Activated CD8-positive, alpha-beta memory T cell treated with anti-CD3 and anti-CD28 coated beads, Interleukin-2, amount 50 U/mL, for 24 hours (primary cell): Measurements from ENCODE around the gene MAN1C1.
"Not testable (repeated sequence)": the region's sequence is repeated elsewhere in the genome, so short reads cannot be mapped to it uniquely, and the experiment has no call there.

Experiments
- DNase-seq: peaks from one replicate; pipeline ENCODE4 v3.0.0-alpha.2; 2020; ENCODE audit errors: extremely low read depth

Gene MAN1C1

DNA sequence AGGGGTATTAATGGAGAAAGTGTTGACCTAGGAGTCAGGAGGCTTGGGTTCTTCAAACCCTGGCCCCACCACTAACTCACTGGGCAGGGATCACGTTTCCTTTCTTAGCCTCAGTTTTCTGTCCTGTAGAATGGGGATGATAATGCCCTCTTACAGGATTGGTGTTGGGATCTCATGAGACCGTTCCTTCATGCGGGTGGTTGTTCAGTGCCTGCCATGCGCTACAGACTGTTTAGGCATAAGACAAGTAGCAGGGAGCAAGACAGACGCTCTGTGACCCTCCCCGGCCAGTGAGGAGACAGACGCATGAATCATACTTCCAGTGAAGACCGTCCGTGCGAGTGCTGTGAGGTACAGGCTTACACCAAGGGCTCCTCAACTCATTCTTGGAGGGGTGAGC, 81.7 kb downstream of the MAN1C1 start:
- DNase-seq = no peak

- DNase-seq = not testable (repeated sequence)
These were observed 82.5 kb downstream of the MAN1C1 start for GRCh38 chr1:25699059-25699458.

DNA sequence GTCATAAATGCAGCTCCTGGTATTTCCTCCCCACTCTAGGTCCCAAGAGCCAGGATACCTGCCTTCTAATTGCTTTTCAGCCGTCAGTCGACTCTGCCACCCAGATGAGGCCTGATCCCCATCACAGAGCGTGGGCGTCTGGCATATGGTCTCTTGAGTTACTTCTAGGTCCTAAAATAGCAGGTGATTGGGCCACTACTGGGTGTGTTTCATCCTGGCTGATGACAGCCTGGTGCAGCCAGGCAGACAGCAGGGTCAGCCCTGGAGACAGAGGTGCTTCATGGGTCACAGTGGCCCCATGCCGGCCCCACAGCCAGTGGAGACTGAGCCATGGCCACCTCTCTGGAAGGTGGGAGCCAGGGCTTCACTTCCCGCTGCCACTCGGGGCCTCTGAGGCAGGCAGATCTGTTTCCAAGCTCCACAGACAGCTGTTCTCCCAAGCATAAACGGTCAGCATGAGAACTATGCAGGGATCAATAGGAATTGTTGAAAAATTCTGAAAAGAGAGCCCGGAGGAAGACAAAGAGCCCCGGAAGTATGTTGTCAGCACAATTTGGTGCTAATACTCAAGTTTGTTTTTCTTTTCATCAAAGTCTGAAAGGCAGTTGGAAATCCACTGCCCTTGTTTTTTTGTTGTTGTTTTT, 83.0 kb downstream of the MAN1C1 start:
- no peak for DNase-seq

- DNase-seq = no peak
These were observed 83.5 kb downstream of the MAN1C1 start for GRCh38 chr1:25700144-25700523.

DNA sequence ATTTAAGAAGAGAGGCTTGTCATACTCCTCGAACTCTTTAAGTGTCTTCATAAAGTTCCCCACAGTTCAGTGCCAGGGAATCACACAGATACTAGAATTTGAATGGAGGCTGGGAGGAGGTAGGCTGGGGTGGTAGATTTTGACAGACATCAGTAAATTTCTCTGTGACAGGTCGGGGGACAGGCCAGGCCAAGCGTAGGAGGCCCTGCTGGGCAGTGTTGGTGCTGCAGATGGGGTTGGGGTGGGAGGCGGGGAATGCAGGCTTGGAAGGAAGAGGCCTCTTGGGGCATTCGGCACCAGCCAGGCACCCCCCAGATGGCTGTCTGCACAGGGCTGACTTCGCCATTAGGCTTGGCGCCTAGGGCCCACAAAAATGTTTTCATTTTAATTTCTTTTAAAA, 84.0 kb downstream of the MAN1C1 start:
- no peak for DNase-seq

GRCh38 chr1:25701030-25701785, 84.6 kb downstream of the MAN1C1 start:
- DNase-seq = no peak

- DNase-seq = no peak
These were observed 85.6 kb downstream of the MAN1C1 start for GRCh38 chr1:25702101-25702775.

GRCh38 chr1:25703041-25703440, 86.5 kb downstream of the MAN1C1 start:
- no peak for DNase-seq

DNA sequence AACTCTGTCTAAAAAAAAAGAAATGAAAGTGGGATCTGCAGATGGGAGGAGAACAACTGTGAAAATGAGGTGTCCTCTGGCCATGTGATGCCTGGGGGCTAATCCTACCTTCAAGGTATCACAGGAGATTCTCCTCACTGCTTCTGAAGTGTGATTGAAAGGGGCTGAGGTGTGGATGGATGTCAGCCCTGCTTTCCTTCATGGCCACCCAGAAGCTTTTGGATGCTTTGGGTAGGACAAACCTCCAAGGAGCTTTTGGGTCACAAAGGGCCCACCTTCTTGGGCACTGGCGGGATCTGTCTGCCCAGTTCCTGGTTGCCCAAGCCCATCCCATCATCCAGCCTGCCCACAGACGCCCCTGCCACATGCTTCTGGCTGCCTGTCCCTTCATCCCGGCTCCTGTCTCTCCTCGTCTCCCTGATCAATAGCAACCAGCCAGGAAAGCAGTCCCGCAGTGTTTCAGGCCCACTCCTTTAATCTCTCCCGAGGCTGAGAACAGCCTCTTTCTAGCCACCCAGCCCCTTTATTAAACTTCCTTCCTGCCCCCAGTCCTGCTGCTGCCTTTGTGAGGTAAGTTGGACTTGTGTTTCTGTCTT, 87.2 kb downstream of the MAN1C1 start:
- DNase-seq = no peak

DNA sequence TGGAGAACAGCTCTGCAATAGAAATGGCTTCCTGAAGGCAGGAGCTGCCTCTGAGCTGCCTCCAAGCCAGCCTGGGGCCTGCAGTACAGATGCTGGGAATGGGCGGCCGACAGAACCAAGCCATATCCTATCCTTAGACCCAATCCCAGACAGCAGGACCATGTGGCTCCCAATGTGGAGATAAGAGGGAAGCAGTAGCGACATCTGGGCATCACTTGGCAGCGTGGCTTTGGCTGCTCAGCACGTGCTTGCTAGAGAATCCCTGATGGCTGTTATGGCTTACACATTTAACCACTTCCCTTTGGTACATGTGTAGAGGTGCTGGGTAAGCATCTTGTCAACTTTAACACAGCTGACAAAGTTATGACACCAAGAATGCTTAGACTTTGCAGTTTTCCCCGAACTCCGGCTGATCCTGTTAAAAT, 87.7 kb downstream of the MAN1C1 start:
- no peak for DNase-seq

- no peak for DNase-seq
These were observed 89.1 kb downstream of the MAN1C1 start for GRCh38 chr1:25705699-25706098.

DNA sequence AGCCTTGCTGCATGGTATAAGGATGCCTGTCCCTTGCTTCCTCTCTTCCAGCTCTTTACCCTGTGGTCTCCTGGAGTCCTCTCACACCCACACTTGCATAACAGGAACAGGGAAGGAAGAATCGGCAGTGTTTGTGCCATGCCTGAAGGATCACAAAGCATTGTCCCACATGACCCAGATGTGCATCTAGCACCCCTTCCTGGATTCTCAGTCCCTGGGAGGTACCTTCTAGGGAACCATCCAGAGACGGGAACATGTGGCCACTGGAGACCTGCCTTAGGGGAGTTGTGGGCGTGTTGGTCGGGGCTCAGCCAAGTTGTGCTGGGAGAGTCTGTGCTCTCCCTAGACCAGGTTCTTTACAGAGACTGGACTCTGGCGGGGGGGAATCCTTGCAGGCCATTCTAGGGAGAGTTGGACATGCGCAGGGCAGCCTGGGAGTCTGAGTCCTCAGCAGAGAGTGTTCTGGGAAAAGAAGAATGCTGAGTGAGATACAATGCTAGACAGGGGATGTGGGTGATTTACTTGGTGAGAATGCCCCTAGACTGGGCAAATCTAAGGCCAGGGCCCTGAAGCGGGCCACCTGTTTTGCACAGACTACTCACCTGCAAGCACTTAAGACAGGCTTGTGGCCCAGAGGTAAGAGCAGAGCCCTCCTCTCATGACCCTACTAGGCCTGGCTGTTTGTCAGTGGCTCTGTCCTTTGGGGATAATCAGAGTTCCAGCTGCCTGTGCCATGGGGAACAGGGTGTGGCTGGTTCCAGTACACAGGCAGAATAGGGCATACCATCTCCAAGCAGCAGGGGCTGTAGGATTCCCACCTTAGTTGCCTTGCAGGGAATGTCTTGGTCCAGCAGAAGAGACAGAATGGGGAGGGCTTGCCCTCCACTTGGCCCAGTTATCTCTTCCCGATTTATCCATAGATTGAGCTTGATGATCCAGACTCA, 89.8 kb downstream of the MAN1C1 start:
- DNase-seq = no peak

DNA sequence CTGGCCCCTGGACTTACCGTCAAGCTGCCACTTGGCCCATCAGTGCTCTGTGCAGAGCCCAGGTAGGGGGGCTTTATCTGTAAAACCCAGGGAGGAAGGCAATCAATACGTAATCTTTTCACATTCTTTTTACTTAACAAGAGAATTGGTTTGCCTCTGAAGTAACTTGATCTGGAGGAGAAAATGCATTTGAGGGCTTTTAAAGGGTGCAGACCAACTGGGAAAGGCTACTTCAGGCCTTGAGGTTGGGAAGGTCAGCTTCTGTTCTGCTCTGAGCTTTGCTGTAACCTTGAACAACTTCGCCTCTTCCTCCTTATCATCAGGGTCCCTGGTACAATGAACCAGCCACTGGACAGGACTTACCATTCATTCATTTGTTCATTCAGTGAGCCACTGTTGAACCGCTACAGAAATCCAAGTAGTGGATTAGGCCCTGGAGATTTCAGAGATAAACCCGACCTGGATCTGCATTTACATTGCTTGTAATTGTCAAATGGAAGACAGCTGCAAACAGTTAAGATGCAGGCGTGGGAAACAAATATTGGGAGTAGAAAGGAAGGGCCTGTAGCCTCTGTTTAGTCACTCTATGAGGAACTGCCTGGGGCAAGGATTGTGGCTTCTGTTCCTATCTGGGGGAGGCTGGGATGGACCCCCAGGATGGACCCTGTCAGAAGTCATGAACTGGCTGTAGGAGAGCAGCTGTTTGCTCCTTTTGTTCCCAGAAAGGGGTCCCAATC, 90.9 kb downstream of the MAN1C1 start:
- DNase-seq = no peak

DNA sequence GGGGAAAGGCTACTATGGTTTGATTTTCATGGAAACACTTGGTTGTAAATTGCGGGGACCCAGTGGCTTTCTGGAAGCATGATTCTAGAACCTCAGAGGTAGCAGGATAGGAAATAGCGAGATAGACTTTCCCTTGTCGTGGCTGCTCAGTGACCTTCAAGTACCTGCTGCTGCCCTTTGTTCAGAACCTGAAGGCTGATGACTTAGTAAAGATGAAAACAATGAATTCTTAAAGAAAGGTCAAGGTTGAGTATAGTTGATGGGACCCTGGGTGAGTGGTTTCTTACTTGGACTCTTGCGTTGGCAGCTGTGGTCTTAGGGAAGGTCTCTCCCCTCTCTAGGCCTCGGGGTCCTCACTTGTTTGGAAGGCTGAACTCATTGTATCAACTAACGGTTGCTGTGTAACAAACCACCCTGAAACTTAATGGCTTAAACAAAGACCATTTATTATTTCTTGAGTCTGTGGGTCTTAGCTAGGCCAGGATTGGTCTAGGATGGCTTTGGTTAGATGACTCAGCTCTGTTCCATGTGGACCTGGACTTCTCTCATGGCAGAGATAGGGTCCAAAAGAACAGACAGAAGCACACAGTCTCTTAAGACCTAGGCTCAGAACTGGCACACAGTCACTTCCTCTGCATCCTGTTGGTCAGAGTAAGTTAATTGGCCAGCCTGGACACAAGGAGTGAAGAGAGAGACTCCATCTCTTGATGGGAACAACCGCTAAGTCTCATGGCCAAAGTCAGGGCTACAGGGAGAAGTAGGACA, 94.2 kb downstream of the MAN1C1 start:
- no peak for DNase-seq

DNA sequence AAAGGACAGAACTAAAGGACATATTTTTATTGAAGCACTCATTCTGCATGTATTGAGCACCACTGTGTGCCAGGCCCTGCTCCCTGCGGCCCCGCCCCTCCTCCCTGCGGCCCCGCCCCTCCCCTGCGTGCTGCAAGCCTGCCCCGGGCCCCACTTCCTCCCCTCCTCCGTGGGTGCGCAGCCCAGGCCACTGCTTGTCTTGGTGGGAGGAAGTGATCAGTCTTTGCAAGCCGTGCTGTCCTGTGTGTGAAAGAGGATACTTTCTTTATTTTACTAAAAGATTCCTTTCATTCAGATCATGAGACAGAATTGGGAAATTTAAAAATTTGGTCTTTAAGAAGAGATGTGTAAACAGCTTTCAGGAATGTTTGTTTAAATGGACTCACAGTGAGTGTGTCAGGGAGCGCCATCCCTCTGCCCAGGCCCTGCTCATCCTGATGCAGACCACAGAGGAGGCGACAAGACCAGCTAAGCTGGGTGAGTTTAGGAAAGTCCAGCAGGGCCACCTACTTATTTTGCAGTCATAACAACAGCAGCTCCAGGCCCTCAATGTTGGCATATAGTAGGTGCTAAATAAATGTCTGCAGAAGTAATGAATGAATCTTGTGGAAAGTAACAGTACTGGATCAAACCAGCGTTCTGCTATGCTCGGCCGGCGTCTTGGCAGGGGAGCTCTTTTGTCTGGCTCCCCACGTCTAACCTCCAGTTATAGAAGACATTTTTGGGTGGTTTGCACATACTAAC, 95.1 kb downstream of the MAN1C1 start:
- DNase-seq = no peak

DNA sequence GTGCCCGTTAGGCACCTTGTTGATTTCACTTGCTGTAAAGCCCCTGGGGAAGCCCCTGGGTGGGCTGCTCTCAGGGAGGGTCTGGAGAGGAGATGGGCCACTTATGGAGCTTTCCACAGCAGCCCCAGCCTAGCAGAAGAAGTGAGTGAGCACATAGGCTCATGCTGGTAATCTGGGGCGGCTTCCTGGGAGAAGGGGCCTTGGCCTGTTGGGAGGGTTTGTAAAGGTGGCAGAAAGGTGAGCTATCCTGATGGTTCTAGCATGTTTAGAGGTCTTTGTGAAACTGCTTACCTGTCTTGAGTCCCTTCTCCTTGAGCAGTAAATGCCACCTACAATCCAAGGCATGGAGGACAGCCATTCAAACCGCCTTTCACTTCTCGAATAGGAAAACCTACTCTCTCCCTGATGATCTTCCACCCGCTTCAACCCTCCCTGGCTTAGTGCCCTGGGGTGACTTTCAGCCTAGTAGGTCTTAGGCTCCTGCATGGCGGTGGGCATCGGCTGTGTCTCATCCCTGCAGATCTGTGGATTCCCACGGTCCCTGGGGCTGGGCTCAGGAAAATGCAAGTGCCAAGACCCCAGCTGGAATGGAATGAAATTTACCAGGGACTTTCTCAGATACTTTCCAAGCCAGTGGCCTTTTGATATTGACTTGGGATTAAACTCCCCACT, 95.8 kb downstream of the MAN1C1 start:
- no peak for DNase-seq

- no peak for DNase-seq
These were observed 97.4 kb downstream of the MAN1C1 start for GRCh38 chr1:25713961-25714360.

- no peak for DNase-seq
These were observed 97.9 kb downstream of the MAN1C1 start for GRCh38 chr1:25714372-25714931.
